GM12878 (cell line): ENCODE data around the gene ALDH1A1. TPM values are rescaled to one million over a fixed set of nuclear protein-coding genes. Genes with fewer than 3 reads are reported as not detected.

Source experiments
- ATAC-seq: fragments of 200-7000 bp; cut with Tn5 transposase; 3 replicates; pipeline ENCODE4 v1.9.1; 2020; ENCODE audit warnings: mild to moderate bottlenecking, moderate library complexity
- BruUV-seq: library from RNA; stranded (reverse); fragments of 400-500 nt; replicated peaks from 2 replicates; lab custom pipeline; 2021; lab: Mats Ljungman, UMichigan
- CTCF ChIA-PET: fragments of 300-600 bp; sonication (Branson Sonifier 250); formaldehyde crosslinking; extraction: SDS; loops from one replicate; lab custom pipeline; 2021; ENCODE audit warnings: inconsistent platforms; lab: Yijun Ruan, JAX
- POLR2A ChIA-PET: fragments of 350-600 bp; formaldehyde crosslinking; extraction: SDS; loops from one replicate; lab custom pipeline; 2021; ENCODE audit warnings: inconsistent platforms; lab: Charles Lee
- RAD21 ChIA-PET: fragments of 300-600 bp; sonication (Branson Sonifier 250); formaldehyde crosslinking; loops from one replicate; lab custom pipeline; 2023; ENCODE audit warnings: antibody characterized with exemption; ENCODE audit not compliant: unreplicated experiment; lab: Charles Lee
- SMC1A ChIA-PET: fragments of 300-600 bp; sonication (Branson Sonifier 250); formaldehyde crosslinking; loops from one replicate; lab custom pipeline; 2023; ENCODE audit not compliant: unreplicated experiment, uncharacterized antibody; lab: Charles Lee
- DNase-seq: peaks from one replicate; pipeline ENCODE4 v3.0.0-alpha.2; 2011; ENCODE audit warnings: low read depth, low spot score
- FAIRE-seq: peaks from 3 replicates; lab custom pipeline; 2011; peaks lifted over from hg19 to GRCh38; lab: Jason Lieb, UNC
- H2AFZ ChIP-seq: 2 replicates; pipeline ENCODE4 v1.6.0; 2011; ENCODE audit warnings: low read depth, low read length, control low read depth; ENCODE audit not compliant: control insufficient read depth
- H3K27ac ChIP-seq: 2 replicates; pipeline ENCODE4 v1.5.1; 2011; ENCODE audit warnings: control low read depth; ENCODE audit not compliant: control insufficient read depth, insufficient read depth
- H3K27me3 ChIP-seq, 2 experiments: replicated peaks in 1 of 2; 2 replicates each; pipeline versions ENCODE4 v1.6.0 to v1.6.1; 2011; ENCODE audit warnings: low read length in 1 of 2; ENCODE audit not compliant: control insufficient read depth in 2 of 2, insufficient read depth in 2 of 2
- H3K36me3 ChIP-seq, 2 experiments: 2 replicates each; pipeline ENCODE4 v1.5.1; 2011; ENCODE audit warnings: low read length in 1 of 2; ENCODE audit not compliant: control insufficient read depth in 2 of 2, insufficient read depth in 2 of 2
- H3K4me1 ChIP-seq: 2 replicates; pipeline ENCODE4 v1.6.1; 2011; ENCODE audit warnings: mild to moderate bottlenecking, low read length, moderate library complexity, mixed read lengths; ENCODE audit not compliant: control insufficient read depth, insufficient read depth
- H3K4me2 ChIP-seq: 2 replicates; pipeline ENCODE4 v1.6.0; 2011; ENCODE audit warnings: control low read depth; ENCODE audit not compliant: control insufficient read depth, insufficient read depth
- H3K4me3 ChIP-seq: fragments of 200-600 bp; sonication (generic); 2 replicates; pipeline ENCODE4 v1.5.1; 2016
- H3K79me2 ChIP-seq: 2 replicates; pipeline ENCODE4 v1.6.0; 2011; ENCODE audit warnings: low read length; ENCODE audit not compliant: control insufficient read depth, insufficient read depth
- H3K9ac ChIP-seq: 2 replicates; pipeline ENCODE4 v1.8.0; 2011; ENCODE audit warnings: low read length, control low read depth, mixed read lengths; ENCODE audit not compliant: control insufficient read depth, insufficient read depth
- H3K9me3 ChIP-seq: replicated peaks from 3 replicates; pipeline ENCODE4 v1.5.1; 2011; ENCODE audit warnings: mild to moderate bottlenecking, low read length; ENCODE audit not compliant: control insufficient read depth, insufficient read depth
- H4K20me1 ChIP-seq: 2 replicates; pipeline ENCODE4 v1.6.0; 2011; ENCODE audit not compliant: control insufficient read depth, insufficient read depth
- MTA3 ChIP-seq: IDR thresholded peaks from 2 replicates; pipeline ENCODE4 v1.6.1; 2012; ENCODE audit warnings: low read length, inconsistent platforms, borderline replicate concordance
- PAX8 ChIP-seq: fragments of 450-650 bp; IDR thresholded peaks from 2 replicates; pipeline ENCODE4 v1.6.1; 2017; ENCODE audit warnings: mild to moderate bottlenecking, moderate library complexity
- RBBP5 ChIP-seq: fragments of 200-600 bp; sonication (generic); conservative IDR thresholded peaks from 2 replicates; pipeline ENCODE4 v1.6.1; 2016
- RUNX3 ChIP-seq: IDR thresholded peaks from 2 replicates; pipeline ENCODE4 v1.6.1; 2012; ENCODE audit warnings: low read length, inconsistent platforms
- SIX5 ChIP-seq: IDR thresholded peaks from 2 replicates; pipeline ENCODE4 v1.6.1; 2011; ENCODE audit warnings: mild to moderate bottlenecking, low read depth, low read length, moderate library complexity; ENCODE audit not compliant: severe bottlenecking
- SMAD5 ChIP-seq: IDR thresholded peaks from 2 replicates; pipeline ENCODE4 v1.6.1; 2016; ENCODE audit warnings: antibody characterized with exemption, low read depth
- SPI1 ChIP-seq: IDR thresholded peaks from 2 replicates; pipeline ENCODE4 v1.6.1; 2011; ENCODE audit warnings: low read depth, mild to moderate bottlenecking, low read length, moderate library complexity, borderline replicate concordance; ENCODE audit not compliant: insufficient read depth
- WGBS: methylation state at CpG from one replicate; pipeline ENCODE4 v1.1.6; 2016; ENCODE audit warnings: low lambda C conversion rate; ENCODE audit not compliant: insufficient replicate concordance, insufficient coverage; ENCODE audit errors: missing lambda C conversion rate; 5-methylcytosine and 5-hydroxymethylcytosine counted together
- in situ Hi-C: fragments of 300-500 bp; cut with MboI; formaldehyde crosslinking; loops from 9 replicates; pipeline ENCODE4 v1.14.3; 2018; ENCODE audit warnings: mixed read lengths
- intact Hi-C: fragments of 100-400 bp; cut with micrococcal nuclease; formaldehyde crosslinking; loops from one replicate; pipeline ENCODE4 v1.14.2; 2022; ENCODE audit not compliant: unreplicated experiment
- polyA plus RNA-seq, 11 experiments: library from polyadenylated mRNA; depleted of rRNA in 4 of 11; unstranded in 6 of 11; stranded (reverse) in 5 of 11; fragments of >200 nt; fragmentation: Nextera tagmentation in 4 of 11; fragmentation: Illumina TruSeq in 1 of 11; extraction: Ambion mirVana in 4 of 11; extraction: Trizol in 1 of 11; gene quantifications; 1 replicate in 1 of 11; 2 replicates in 10 of 11; pipeline versions ENCODE4 v1.2.1 to v1.2.3, GENCODE V29; 2011 to 2016; ENCODE audit warnings: inconsistent platforms in 2 of 11, missing spikeins in 2 of 11, low read depth in 1 of 11
- total RNA-seq, 4 experiments: library from RNA; depleted of rRNA in 3 of 4; stranded (reverse); fragments of >200 nt in 3 of 4; fragmentation: Illumina TruSeq in 1 of 4; extraction: Trizol in 1 of 4; gene quantifications; 2 replicates each; pipeline versions ENCODE4 v1.2.1 to v1.2.3, GENCODE V29; 2013 to 2021
- TF ChIP-seq, protein P1 (sequence below): fragments of 450-650 bp; IDR thresholded peaks from 2 replicates; pipeline ENCODE4 v1.6.1; 2017; ENCODE audit warnings: borderline replicate concordance
- TF ChIP-seq, protein P2 (sequence below): IDR thresholded peaks from 2 replicates; pipeline ENCODE4 v1.6.1; 2012; ENCODE audit warnings: low read depth, low read length, improper control_type of control experiment

ALDH1A1 gene
- total and polyA plus RNA-seq, 10 of the 15 experiments (the other 5 are each of a cell fraction or from before 2014, with no cell fraction given): 0.03 to 0.54 TPM; not detected in 8

DNA sequence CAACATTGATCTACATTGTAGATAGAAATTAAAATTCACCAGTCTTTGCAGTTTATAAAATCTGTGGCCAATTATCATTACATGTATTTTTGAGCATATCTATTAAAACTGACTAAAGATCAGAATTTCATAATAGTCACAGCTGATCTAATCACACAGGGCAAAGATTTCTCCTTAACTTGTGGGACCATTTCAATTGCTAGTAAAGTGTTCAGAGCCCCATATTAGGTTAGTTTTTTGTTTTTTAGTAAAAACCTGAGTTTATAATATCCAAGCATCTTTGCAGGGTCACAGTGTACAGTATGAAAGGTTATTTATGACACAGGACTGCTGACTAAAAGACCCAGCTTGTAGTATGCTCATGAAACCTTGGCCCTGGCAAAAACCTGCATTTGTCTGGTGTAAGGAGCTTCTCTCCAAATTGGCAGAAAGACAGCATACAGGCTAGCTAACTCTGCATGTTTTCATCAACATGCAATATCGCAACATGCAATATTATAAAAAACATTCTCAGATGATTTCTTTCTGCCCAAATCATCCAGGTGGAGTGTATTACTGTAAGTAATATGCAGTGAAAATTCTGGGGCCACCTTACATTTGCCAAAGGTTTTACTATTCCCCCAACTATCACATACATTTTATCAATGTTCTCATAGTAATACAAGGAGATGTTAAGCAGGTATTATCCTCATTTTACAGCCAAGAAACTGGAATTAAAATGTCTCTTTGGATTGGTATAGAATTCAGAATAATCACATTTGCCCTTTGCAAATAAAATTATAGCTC lies 37.7 kb upstream of the ALDH1A1 start:
- CTCF ChIA-PET: no interaction called here

More for the DNA sequence above, 37.7 kb upstream of the ALDH1A1 start:
- no TSS peak for BruUV-seq
- FAIRE-seq (no peak), DNase-seq (no peak), ATAC-seq (no peak)
- no peak overlapping the region for H3K9ac ChIP-seq
- H3K27me3 ChIP-seq: 0 out of 4 replicates have a peak, but pooled peaks cover 0 to 3% of the 10 kb centered on the region in 2 experiments
- H2AFZ ChIP-seq: no peak overlapping the region
- 58% methylated on average over 1 of the region's 1 CpG for WGBS
- H3K79me2 ChIP-seq: no peaks in the 10 kb centered on the region
- ChIA-PET RAD21 (no interaction called here), SMC1A (no interaction called here), POLR2A (no interaction called here)
- intact Hi-C loops: no loop called here
- H3K4me3 ChIP-seq: no peak overlapping the region
- H3K4me1 ChIP-seq: no peaks in the 10 kb centered on the region
- H4K20me1 ChIP-seq: no peaks in the 10 kb centered on the region
- in situ Hi-C loops: no loop called here
- H3K27ac ChIP-seq: no peak overlapping the region
- no peak for TF ChIP-seq RUNX3
- TF ChIP-seq PAX8: no peak
- TF ChIP-seq, protein P1, sequence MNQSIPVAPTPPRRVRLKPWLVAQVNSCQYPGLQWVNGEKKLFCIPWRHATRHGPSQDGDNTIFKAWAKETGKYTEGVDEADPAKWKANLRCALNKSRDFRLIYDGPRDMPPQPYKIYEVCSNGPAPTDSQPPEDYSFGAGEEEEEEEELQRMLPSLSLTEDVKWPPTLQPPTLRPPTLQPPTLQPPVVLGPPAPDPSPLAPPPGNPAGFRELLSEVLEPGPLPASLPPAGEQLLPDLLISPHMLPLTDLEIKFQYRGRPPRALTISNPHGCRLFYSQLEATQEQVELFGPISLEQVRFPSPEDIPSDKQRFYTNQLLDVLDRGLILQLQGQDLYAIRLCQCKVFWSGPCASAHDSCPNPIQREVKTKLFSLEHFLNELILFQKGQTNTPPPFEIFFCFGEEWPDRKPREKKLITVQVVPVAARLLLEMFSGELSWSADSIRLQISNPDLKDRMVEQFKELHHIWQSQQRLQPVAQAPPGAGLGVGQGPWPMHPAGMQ: no peak
- no peak for TF ChIP-seq MTA3
- TF ChIP-seq, protein P2, sequence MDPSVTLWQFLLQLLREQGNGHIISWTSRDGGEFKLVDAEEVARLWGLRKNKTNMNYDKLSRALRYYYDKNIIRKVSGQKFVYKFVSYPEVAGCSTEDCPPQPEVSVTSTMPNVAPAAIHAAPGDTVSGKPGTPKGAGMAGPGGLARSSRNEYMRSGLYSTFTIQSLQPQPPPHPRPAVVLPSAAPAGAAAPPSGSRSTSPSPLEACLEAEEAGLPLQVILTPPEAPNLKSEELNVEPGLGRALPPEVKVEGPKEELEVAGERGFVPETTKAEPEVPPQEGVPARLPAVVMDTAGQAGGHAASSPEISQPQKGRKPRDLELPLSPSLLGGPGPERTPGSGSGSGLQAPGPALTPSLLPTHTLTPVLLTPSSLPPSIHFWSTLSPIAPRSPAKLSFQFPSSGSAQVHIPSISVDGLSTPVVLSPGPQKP: no peak
- no peak for TF ChIP-seq SMAD5
- no peak for TF ChIP-seq SPI1
- no peak for TF ChIP-seq RBBP5
- no peak for TF ChIP-seq SIX5
- H3K4me2 ChIP-seq: no peak overlapping the region
- no peaks in the 10 kb centered on the region for H3K9me3 ChIP-seq
- H3K36me3 ChIP-seq: no peaks in the 10 kb centered on the region
